ENCODE results near the gene LCORL. TPM values are rescaled to one million over a fixed set of nuclear protein-coding genes. Genes with fewer than 3 reads are reported as not detected.
A peak's percentile ranks its signal among the peaks of the same experiment; 100 is the strongest.

LCORL gene
- total RNA-seq, 2 donors from 2014 or later = 7.8 to 9.9 TPM

- WGBS, 2 donors = 1 to 3% methylated on average over 7 of the region's 7 CpGs
- Histone ChIP-seq H3K36me3 (replicated peaks in 1 of 2; ENCODE audit: insufficient read depth in 1 of 2, low read depth in 2 of 2) (peaks cover 0 to 2% of the 10 kb centered on the region in 2 donors), H3K9me3 (no peaks in the 10 kb centered on the region), H3K27me3 (no peaks in the 10 kb centered on the region), H3K4me1 (peaks cover 33% of the 10 kb centered on the region), H3K27ac (peak overlapping the region in 3 of 4 donors; percentile 93 to 97 (median 95)), H3K4me3 (peak overlapping the region; percentile 53 to 84)
- TF ChIP-seq POLR2A (IDR thresholded peaks at IDR 0.05) = no peak
- intact Hi-C loops (cut with DNase I) = loop anchor here (10.0 kb wide), 1 partner anchor 785 kb away; no protein-coding TSS in a partner anchor
- no peak for ATAC-seq
- no peak for DNase-seq
Measured at GRCh38 chr4:17809667-17810066, 211.9 kb downstream of the LCORL start.

DNA sequence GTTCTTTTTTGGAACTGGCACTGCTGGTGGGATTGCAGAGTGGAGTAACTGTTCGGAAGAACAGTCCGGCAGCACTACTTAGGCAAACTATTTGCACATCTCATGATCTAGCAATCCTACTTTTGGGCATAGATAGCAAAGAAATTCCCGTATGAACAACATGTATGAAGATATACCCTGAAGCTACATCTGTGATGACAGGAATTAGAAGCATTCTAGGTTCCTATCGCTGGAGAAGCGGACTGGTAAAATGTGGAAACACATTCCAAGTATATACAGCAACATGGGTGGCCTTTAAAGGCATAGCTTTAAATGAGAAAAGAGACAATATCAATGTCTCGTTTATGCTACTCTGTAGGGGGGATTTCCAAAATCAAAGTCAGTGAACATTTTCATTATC lies 214.1 kb downstream of the LCORL start:
- Histone ChIP-seq H3K4me1 (peaks cover 33% of the 10 kb centered on the region), H3K27me3 (no peaks in the 10 kb centered on the region), H3K9me3 (no peaks in the 10 kb centered on the region), H3K27ac (no peak overlapping the region), H3K4me3 (no peak overlapping the region), H3K36me3 (replicated peaks in 1 of 2; ENCODE audit: insufficient read depth in 1 of 2, low read depth in 2 of 2) (peaks cover 0 to 18% of the 10 kb centered on the region in 2 donors)
- TF ChIP-seq POLR2A (IDR thresholded peaks at IDR 0.05) = no peak
- TF ChIP-seq CTCF (IDR thresholded peaks at IDR 0.05) = no peak
- DNase-seq = no peak
- intact Hi-C loops (cut with DNase I) = no loop called here
- ATAC-seq = no peak
- WGBS, 2 donors = 42 to 44% methylated on average over 6 of the region's 6 CpGs

DNA sequence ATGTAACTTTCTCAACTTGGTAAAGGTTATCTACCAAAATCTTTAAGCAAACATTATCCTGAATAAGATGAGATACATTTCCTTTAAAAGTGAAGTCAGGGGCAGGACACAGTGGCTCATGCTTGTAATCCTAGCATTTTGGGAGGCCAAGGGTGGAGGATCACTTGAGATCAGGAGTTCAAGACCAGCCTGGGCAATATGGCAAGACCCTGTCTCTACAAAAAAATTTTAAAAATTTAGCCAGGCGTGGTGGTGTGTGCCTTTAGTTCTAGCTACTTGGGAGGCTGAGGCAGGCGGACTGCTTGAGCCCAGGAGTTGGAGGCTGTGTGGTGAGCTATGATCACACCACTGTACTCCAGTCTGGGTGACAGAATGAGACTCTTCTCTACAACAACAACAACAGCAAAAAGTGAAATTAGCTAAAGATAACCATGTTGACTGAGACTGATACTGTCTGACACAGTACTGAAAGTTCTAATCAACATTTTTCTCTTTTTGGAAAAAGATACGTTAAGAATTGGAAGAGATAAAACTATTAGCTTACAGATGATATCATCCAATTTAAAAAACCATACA lies 215.9 kb downstream of the LCORL start:
- H3K4me1 ChIP-seq = peaks cover 33% of the 10 kb centered on the region
- 72 to 77% methylated on average over 3 of the region's 3 CpGs for WGBS, 2 donors
- DNase-seq = no peak
- no peak overlapping the region for H3K27ac ChIP-seq
- intact Hi-C loops (cut with DNase I) = no loop called here
- peaks cover 0 to 18% of the 10 kb centered on the region in 2 donors for H3K36me3 ChIP-seq (replicated peaks in 1 of 2; ENCODE audit: insufficient read depth in 1 of 2, low read depth in 2 of 2)
- TF ChIP-seq CTCF (IDR thresholded peaks at IDR 0.05) (no peak), POLR2A (IDR thresholded peaks at IDR 0.05) (no peak)
- ATAC-seq = no peak
- no peaks in the 10 kb centered on the region for H3K27me3 ChIP-seq
- H3K4me3 ChIP-seq = no peak overlapping the region
- H3K9me3 ChIP-seq = no peaks in the 10 kb centered on the region

DNA sequence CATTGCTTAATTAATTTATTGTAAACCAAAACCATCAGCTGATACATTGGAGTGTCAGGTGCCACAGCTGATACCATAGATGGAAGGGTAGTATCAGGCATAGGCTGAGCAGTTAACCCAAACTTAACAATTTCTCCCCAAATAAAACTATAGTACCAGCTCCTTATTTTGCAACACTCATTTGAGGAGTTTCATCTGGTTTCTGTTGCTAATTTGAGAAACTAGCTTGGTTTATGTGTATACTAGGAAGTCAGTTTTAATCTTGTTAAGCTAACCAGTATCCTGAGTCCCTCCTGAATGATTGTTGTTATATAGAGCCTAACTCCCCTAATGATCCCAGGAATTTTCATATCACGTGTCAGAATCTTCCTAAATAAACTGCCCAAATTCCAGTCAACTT lies 223.7 kb downstream of the LCORL start:
- intact Hi-C loops (cut with DNase I) = no loop called here
- ATAC-seq = no peak
- WGBS, 2 donors = 96 to 97% methylated on average over 1 of the region's 1 CpG
- no peaks in the 10 kb centered on the region for H3K36me3 ChIP-seq (replicated peaks in 1 of 2; ENCODE audit: insufficient read depth in 1 of 2, low read depth in 2 of 2)
- H3K27me3 ChIP-seq = no peaks in the 10 kb centered on the region
- TF ChIP-seq POLR2A (IDR thresholded peaks at IDR 0.05) (no peak), CTCF (IDR thresholded peaks at IDR 0.05) (no peak)
- no peaks in the 10 kb centered on the region for H3K4me1 ChIP-seq
- H3K27ac ChIP-seq = no peak overlapping the region
- no peaks in the 10 kb centered on the region for H3K9me3 ChIP-seq
- no peak for DNase-seq
- H3K4me3 ChIP-seq = no peak overlapping the region

DNA sequence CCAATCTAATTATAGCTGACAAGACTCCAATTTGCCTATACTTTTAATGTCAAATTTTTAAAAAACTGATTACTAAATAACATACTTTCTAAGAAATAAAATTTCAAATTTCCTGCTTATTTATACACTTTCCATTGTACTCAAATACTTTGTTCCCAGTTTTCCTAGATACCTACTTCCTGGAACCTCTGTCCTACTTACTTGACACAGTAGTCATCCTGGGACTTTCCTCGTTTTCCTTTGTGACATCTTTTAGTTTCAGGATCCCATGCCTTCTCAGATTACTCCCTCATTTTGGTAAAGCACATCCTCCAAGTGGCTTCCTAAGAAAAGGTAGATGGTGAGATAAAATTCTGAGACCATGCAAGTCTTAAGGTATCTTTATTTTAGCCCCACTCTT lies 226.8 kb downstream of the LCORL start:
- TF ChIP-seq POLR2A (IDR thresholded peaks at IDR 0.05) = no peak
- no peak for TF ChIP-seq CTCF (IDR thresholded peaks at IDR 0.05)
- DNase-seq = no peak
- Histone ChIP-seq H3K4me3 (no peak overlapping the region), H3K4me1 (no peaks in the 10 kb centered on the region), H3K36me3 (replicated peaks in 1 of 2; ENCODE audit: insufficient read depth in 1 of 2, low read depth in 2 of 2) (no peaks in the 10 kb centered on the region), H3K9me3 (no peaks in the 10 kb centered on the region), H3K27ac (no peak overlapping the region), H3K27me3 (no peaks in the 10 kb centered on the region)
- intact Hi-C loops (cut with DNase I) = no loop called here
- ATAC-seq = no peak
- 74 to 85% methylated on average over 1 of the region's 1 CpG for WGBS, 2 donors

Other genes with a start within 250 kb of the LCORL start
- gene FAM184B, start 240.1 kb downstream of the LCORL start, total RNA-seq = not detected
- 10 to 100 TPM; 10.9 to 15.6 TPM for gene DCAF16, start 211.0 kb downstream of the LCORL start, total RNA-seq
- gene NCAPG, start 210.8 kb downstream of the LCORL start, total RNA-seq = under 1 TPM; 0.26 to 0.33 TPM

All from body of pancreas (tissue), 4 donors.